GM12891 (cell line): ENCODE results near the gene IFT20.

Experiments
- POLR2A ChIP-seq: IDR thresholded peaks from 2 replicates; pipeline ENCODE4 v1.6.1; 2011; ENCODE audit warnings: low read depth, low read length, control low read depth
- POLR2AphosphoS5 ChIP-seq: IDR thresholded peaks from 2 replicates; pipeline ENCODE4 v1.6.1; 2011; ENCODE audit warnings: low read depth, low read length, control low read depth

GRCh38 chr17:28366605-28367004 is 31.3 kb upstream of the IFT20 start:
- no peak for TF ChIP-seq POLR2A
- no peak for TF ChIP-seq POLR2AphosphoS5
